NCI-H524 treated with DMSO at 0.1 percent for 48 hours (cell line): ENCODE results near the gene HOXA7.
A peak's percentile ranks its signal among the peaks of the same experiment; 100 is the strongest.

Experiments used
- DNase-seq: peaks from one replicate; lab custom pipeline; 2025; lab: John Stamatoyannopoulos, UW

Gene HOXA7

GRCh38 chr7:27133409-27134231 is 22.9 kb downstream of the HOXA7 start:
- DNase-seq, result no peak

- DNase-seq, result no peak
These were observed 23.5 kb downstream of the HOXA7 start for GRCh38 chr7:27132978-27133377.

DNA sequence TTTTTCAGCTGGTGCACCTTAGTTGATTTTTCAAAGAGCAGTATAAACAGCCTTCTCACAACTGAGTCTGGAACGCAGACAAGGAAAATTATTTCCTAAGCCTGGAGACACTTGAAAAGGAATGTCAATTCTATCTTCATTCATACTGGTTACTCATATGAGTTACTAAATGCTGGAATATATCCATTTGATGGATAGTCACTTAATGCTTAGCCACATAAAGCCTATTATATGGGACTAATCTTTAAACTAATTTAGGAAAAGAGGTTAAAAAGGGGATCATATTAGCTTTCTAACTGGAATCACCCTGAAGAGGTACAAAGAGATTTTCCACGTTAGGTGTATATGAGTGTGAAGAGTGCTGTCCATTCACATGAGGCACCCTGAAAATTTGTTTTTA is 24.3 kb downstream of the HOXA7 start:
- DNase-seq, result no peak

- no peak for DNase-seq
These were observed 25.1 kb downstream of the HOXA7 start for GRCh38 chr7:27131390-27131819.

GRCh38 chr7:27130540-27131389 is 25.7 kb downstream of the HOXA7 start, which contains the start of gene HOXA4:
Gene HOXA4 (minus strand): TSS chr7:27130757. CDS start chr7:27130733, 24 bp downstream.
- peak; percentile 32 for DNase-seq

DNA sequence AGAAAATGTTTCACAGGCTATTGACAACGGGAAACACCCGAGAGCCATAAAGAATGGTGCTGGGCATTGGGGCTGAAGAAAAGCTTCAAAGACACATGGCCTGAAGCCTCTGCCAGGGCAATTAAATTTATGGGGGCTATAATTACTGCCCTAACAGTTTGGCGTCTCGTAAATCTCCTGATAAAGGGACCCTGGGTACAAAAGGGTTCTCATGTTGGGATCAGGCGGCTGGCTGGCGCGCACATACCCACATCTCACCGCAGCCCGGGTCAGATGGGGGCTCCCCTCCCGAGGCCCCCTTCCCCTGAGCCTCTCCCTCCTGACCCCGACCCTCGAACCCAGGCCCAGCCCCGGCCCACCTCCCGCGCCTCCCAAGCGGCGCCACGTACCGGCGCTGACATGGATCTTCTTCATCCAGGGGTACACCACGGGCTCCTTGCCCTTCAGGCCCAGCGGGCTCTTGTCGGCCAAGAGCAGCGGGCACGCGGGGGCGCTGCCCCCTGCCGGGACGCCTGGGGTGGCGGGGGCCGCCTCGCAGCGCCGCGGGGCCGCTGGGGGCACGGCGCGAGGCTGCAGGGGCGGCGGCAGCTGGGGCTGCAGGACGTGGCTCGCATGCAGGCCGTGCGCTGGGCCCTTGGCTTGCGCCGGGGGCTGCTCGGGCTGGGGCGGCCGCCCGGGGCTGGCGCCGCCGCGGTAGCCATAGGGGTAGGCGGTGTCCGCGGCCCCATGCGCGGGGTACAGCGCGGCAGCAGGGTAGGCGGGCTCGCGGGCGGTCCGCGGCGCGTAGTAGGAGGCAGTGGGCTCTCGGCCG is 26.5 kb downstream of the HOXA7 start:
- no peak for DNase-seq

GRCh38 chr7:27128776-27129728 is 27.4 kb downstream of the HOXA7 start:
- DNase-seq, result no peak

DNA sequence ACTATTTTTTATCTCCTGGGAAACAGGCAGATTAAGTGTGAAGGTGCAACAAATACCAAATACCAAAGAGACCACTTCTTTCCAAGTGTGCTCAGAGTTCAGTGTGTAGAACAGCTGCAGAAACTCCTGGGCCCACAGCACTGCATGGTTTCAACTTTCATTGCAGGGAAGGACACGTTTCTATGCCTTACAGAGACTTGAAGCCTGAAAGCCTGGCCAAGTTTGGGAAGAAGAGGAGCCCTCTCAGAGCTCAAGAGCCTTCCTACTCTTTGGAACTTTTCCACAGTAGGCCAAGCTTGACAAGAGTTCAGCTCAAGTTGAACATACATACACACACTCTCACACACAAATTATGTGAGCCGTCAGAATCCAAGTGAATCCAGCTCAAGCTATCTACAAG is 28.4 kb downstream of the HOXA7 start:
- DNase-seq, result no peak

DNA sequence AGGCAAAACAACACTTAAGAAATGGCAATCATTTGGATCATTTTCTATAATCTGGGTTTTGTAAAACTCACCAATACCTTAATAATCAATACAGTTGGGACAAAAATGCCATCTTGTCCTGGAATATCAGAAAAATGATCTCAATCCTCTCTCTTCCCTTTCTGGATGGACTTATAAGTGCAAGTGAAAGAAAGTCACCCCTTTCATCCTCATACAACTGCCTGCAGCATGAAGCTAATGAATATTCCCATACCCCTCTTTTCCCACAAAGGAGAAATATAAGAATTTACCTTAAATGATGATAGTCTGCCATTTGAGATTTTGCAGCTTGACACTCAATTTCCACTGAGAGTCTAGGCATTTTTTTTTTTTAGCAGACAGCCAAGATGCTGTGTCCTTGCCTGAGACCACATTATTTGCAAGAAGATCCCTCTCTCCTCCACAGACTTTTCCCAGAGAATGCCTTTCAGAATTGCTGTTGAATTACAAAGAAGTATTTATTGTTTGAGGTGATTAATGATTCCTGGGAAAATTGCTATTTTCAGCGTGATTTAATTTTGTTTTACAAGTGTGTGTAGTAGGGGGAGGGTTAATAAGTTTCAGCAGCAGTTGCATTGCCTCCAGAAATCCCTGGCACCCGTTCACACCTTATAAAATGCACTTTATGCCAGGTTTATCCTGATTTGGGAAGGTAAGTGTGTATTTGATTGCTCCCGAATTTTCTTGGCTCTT is 29.7 kb downstream of the HOXA7 start:
- no peak for DNase-seq

DNA sequence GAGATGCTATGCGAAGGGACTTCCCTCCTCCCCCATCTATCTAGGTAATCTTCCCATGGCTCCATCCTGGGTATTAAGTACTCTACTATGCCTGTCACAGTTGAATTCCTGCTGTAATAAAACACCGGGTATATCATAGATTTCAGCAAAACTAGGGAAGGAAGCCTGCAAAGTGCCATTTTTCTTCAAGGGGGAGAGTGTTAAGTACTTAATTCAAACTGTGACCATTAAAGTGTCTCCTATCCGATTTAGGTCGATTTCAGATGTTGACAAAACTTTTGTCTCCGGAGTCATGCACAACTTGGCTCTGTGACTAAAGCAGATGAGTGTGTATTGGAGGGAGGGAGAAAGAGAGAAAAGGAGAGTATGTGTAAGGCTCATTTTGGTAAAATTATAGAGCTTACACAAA is 30.5 kb downstream of the HOXA7 start:
- DNase-seq, result no peak

DNA sequence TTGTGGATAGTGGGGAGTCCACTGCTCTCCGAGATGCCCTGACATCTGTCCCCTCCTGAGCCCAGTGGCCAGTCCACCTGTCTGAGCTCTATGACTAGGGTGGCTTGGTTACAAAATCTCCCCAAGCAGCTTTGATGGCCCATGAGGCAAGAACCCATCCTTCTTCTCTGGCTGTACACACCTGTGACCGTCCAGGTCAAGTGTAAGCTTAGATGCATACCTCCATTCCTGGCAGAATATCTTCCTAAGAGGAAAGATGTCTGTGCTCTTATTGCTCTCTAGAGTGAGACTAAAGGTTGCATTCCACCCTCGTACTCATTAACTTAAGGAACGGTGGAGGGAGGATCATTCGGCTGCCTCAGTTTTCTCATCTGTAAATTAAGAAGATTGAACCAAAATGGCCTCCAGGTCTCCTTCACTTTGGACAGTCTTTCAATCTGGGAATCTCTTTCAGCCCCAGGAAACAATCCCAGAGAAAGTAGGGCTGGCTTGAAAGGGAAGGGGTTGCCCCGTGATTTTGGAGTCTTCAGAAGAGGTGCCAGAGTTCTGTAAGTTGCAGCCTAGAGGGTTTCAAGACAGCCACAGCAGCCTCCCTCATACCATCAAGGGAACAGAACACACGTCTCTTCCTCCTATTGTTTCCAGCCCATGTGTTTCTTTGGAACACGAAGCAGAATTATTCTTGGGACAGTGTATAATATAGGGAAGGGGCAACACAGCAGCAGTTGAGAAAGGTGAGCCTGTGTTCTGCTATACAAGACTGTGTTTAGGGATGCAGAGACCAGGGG is 31.4 kb downstream of the HOXA7 start:
- DNase-seq, result no peak

DNA sequence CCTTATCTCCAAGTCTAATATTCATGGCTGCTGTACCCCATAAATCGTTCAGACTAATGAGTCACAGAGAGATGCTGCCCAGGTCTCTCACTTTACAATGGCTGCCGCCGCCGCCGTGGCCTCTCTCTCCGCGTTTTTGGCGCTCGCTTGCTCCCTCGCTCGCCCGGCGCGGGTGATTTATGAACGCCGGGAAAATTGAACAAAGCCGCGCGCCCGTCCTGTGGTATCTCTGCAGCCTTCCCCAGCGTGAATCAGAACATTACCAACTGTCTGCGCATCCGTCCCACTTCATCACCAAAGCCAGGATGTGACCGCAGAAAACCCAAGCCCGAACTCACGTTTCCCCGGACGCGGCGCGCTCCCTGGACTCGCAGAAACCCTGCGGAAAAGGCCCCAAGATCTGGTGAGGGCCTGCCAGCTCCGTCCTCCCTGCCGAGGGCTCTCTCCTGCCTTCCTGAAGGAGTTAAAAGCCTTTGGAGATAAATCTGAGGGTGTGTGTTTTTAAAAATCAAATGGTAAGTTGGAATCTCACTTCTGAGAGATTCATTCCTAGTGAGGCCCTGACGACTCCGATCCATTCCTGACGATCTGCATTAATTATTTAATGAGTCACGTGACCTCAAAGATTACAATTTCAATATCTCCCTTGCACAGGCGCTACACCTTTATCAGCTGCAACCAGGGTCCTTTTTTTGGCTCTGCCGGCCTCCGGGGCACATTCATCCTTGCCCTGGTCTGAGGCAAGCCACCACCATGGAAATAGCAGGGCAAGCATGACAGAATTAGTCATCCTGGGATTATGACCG is 32.2 kb downstream of the HOXA7 start:
- DNase-seq, result no peak

DNA sequence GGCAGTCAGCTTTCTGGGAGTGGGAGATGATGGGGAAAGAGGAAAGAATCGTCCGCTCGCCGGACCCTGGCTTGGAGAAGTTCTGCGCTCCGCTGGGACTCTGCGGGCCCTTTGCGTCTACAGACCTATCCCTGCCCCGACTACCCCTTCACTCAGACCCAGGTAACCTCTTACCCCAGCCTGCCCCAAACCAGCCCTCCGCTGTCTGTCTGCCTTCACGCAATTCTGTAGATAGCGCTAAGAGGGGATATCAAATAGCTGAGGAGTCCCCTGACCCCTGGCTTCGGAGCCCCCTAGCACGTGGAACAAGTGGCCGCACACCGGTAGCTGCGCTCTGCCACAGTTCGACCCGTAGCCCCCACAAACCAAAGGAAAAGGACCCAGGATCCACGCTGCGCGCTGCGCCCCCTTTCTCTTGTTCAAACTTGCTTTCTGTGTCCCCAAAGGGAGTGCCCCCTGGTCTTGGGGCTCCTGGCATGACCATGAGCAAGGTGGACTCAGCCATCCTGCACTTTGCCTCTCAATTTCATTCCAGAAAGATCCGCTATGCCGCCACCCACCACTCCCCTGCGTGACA is 32.9 kb downstream of the HOXA7 start:
- no peak for DNase-seq

DNA sequence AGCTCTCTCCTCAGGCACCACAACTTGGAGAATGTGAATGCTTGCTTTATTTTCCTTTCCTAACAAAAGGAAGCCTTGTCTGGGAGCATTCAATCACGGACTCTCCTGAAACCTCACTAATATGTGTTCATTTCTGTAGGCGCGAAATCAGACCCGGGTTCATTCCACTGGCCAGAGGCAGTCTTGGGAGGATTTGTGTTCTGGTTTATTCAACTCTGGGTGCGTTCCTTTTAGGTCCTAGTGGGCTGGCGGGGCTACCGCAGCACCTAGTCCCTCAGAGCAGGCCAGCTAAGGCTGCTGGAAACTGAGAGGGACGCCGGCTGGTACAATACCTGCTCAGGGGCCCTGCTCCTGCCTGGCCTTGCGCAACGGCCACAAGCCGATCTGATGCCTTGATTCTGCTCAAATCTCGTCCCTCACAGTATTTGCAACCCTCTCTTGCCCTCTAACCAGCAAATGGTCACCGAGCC is 33.4 kb downstream of the HOXA7 start:
- DNase-seq, result no peak

DNA sequence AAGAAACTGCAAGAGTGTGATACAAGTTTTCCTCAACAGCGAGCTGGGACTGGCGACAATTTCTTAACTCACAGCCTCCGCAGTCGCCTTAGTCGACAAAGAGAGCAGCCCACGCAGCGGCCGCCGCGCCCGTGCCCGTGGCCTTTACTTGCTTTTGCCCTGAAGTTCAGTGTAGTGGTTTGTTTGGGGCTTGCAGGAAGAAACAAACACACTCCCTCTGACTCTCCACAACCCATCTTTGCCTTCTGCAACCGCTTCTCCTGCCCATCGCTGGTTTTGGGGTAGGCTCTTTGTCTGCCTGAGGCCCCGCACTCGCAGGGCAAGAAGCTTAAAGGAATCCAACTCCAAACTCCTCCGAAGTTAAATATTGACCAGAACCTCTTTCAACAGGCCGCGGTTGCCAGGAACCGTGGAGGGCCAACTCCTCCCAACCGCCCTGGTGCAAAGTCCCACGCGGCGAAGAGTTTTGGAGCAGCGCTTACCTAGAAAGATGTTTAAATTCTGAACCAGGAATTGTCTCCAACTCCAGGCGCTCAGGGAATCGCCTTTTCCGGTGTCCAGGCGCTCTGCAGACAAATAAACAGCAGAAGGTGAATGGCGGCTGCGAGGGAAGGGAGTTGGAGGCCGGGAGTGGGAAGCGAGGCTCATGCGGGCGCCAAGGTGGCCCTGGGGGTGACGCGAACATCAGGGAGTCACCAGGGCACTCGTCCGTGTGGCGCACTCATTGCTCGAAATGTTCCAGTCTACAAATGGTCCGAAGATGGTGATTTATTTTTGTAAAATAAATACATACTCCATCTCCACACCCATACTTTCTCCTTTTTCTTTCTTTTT is 34.2 kb downstream of the HOXA7 start:
- DNase-seq, result no peak

DNA sequence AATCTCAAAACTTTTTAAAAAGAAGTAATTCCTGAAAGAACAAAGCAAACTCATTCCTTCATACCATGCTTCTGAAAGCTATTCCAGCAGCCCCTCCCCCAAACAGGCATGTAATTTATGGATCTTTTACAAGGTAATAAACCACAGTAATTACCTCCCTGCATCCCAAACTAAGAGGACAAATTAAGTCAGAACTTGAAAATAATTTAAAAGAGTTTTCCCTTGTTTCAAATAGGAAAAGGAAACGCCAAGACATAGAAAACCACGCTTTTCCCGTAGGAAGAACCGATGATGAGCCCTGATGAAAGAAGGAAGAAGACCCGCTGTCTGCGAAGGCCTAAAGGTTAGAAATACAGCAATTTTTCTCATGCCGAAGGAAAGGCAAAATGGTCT is 34.8 kb downstream of the HOXA7 start:
- DNase-seq, result no peak

- no peak for DNase-seq
These were observed 37.0 kb downstream of the HOXA7 start for GRCh38 chr7:27119412-27119911.
